Measurements from ENCODE around the gene MAML2.

Gene MAML2

GRCh38 chr11:96177146-96177545 lies 165.8 kb downstream of the MAML2 start:
- DNase-seq = no peak

- no peak for DNase-seq
These were observed 169.1 kb downstream of the MAML2 start for GRCh38 chr11:96173906-96174305.

GRCh38 chr11:96173422-96173821 lies 169.6 kb downstream of the MAML2 start:
- DNase-seq = no peak

- no peak for DNase-seq
These were observed 170.4 kb downstream of the MAML2 start for GRCh38 chr11:96172604-96173003.

- no peak for DNase-seq
These were observed 173.7 kb downstream of the MAML2 start for GRCh38 chr11:96169250-96169649.

- DNase-seq = peak; percentile 26
These were observed 174.4 kb downstream of the MAML2 start for GRCh38 chr11:96168623-96169022.

- no peak for DNase-seq
These were observed 175.2 kb downstream of the MAML2 start for GRCh38 chr11:96167787-96168186.

GRCh38 chr11:96167203-96167758 lies 175.7 kb downstream of the MAML2 start:
- no peak for DNase-seq

- DNase-seq = no peak
These were observed 180.0 kb downstream of the MAML2 start for GRCh38 chr11:96162816-96163499.

GRCh38 chr11:96161307-96162089 lies 181.5 kb downstream of the MAML2 start:
- DNase-seq = no peak

- no peak for DNase-seq
These were observed 182.2 kb downstream of the MAML2 start for GRCh38 chr11:96160732-96161306.

GRCh38 chr11:96159968-96160367 lies 183.0 kb downstream of the MAML2 start:
- DNase-seq = no peak

GRCh38 chr11:96158126-96158525 lies 184.9 kb downstream of the MAML2 start:
- no peak for DNase-seq

GRCh38 chr11:96157517-96157873 lies 185.5 kb downstream of the MAML2 start:
- no peak for DNase-seq

GRCh38 chr11:96156379-96156722 lies 186.6 kb downstream of the MAML2 start:
- no peak for DNase-seq

- DNase-seq = peak; percentile 45
These were observed 187.2 kb downstream of the MAML2 start for GRCh38 chr11:96155627-96156378.

- no peak for DNase-seq
These were observed 188.0 kb downstream of the MAML2 start for GRCh38 chr11:96154802-96155520.

- no peak for DNase-seq
These were observed 190.4 kb downstream of the MAML2 start for GRCh38 chr11:96152623-96153022.

GRCh38 chr11:96151501-96151900 lies 191.5 kb downstream of the MAML2 start:
- DNase-seq = no peak

- DNase-seq = no peak
These were observed 192.4 kb downstream of the MAML2 start for GRCh38 chr11:96150609-96151008.

GRCh38 chr11:96149743-96150555 lies 193.0 kb downstream of the MAML2 start:
- DNase-seq = no peak
